Left lung (tissue), 10 donors: ENCODE data around the gene HSP90AB1. TPM values are rescaled to one million over a fixed set of nuclear protein-coding genes. Genes with fewer than 3 reads are reported as not detected.
A peak's percentile ranks its signal among the peaks of the same experiment; 100 is the strongest.
"Not testable (repeated sequence)": the region's sequence is repeated elsewhere in the genome, so short reads cannot be mapped to it uniquely, and the experiment has no call there.

Experiments used
- ATAC-seq: fragments of 200-7000 bp; cut with Tn5 transposase; one replicate; pipeline ENCODE4 v1.9.1; 2020; ENCODE audit warnings: moderate library complexity
- DNase-seq, 4 donors: peaks; one replicate each; pipeline ENCODE4 v3.0.0-alpha.2; 2013 to 2020
- H3K27ac ChIP-seq, 2 donors: fragments of 200-600 bp; sonication (generic) in 1 of 2; one replicate each; pipeline versions ENCODE4 v1.5.0 to v1.8.0; 2020 to 2021
- H3K27me3 ChIP-seq, 2 donors: fragments of 200-600 bp; sonication (generic) in 1 of 2; one replicate each; pipeline versions ENCODE4 v1.5.0 to v1.8.0; 2020 to 2021
- H3K36me3 ChIP-seq, 2 donors: fragments of 200-600 bp; sonication (generic) in 1 of 2; one replicate each; pipeline versions ENCODE4 v1.5.0 to v1.8.0; 2020 to 2021
- H3K4me1 ChIP-seq, 2 donors: fragments of 200-600 bp; one replicate each; pipeline ENCODE4 v1.8.0; 2021
- H3K4me3 ChIP-seq, 2 donors: fragments of 200-600 bp; sonication (generic) in 1 of 2; one replicate each; pipeline versions ENCODE4 v1.5.0 to v1.8.0; 2020 to 2021; ENCODE audit warnings: mild to moderate bottlenecking in 1 of 2
- H3K9me3 ChIP-seq, 2 donors: fragments of 200-600 bp; sonication (generic) in 1 of 2; one replicate each; pipeline versions ENCODE4 v1.5.0 to v1.8.0; 2020 to 2021
- CTCF ChIP-seq, 2 donors: fragments of 200-600 bp; sonication (generic) in 1 of 2; IDR thresholded peaks; one replicate each; pipeline versions ENCODE4 v1.5.0 to v1.8.0; 2021; ENCODE audit warnings: antibody characterized with exemption in 2 of 2
- intact Hi-C, 2 donors: fragments of 100-400 bp; cut with DNase I; formaldehyde crosslinking; loops; one replicate each; pipeline versions ENCODE4 v1.11.2 to v1.14.2; 2022
- polyA plus RNA-seq, 6 donors: library from polyadenylated mRNA; unstranded; fragments of 120-200 nt; gene quantifications; one replicate each; pipeline ENCODE4 v1.2.1, GENCODE V29; 2013; ENCODE audit not compliant: insufficient read length in 6 of 6
- total RNA-seq, 2 donors: library from RNA; stranded (reverse); fragmentation: NEBNext Ultra II Directional; extraction: Animal tissue kit (Norgen Biotek cat#: 25700); gene quantifications; one replicate each; pipeline ENCODE4 v1.2.1, GENCODE V29; 2021
- donor health status: DM: no; HTN: yes; CAD: no.
- donor health status: DM: no; HTN: no; CAD: no.

Gene HSP90AB1
- total and polyA plus RNA-seq, 8 donors, result 726 to 1,444 (median 1,251) TPM

GRCh38 chr6:44228433-44228832, 18.5 kb upstream of the HSP90AB1 start:
- H3K27ac ChIP-seq, result no peak overlapping the region
- intact Hi-C loops, result no loop called here
- peaks cover 8 to 36% of the 10 kb centered on the region in 2 donors for H3K4me1 ChIP-seq
- DNase-seq (no peak), ATAC-seq (no peak)
- no peak for TF ChIP-seq CTCF (IDR thresholded peaks at IDR 0.05)
- H3K9me3 ChIP-seq, result no peaks in the 10 kb centered on the region
- H3K27me3 ChIP-seq, result no peaks in the 10 kb centered on the region
- peaks cover 0 to 26% of the 10 kb centered on the region in 2 donors for H3K36me3 ChIP-seq
- H3K4me3 ChIP-seq, result no peak overlapping the region

- Histone ChIP-seq H3K4me1 (peaks cover 6 to 36% of the 10 kb centered on the region in 2 donors), H3K27ac (no peak overlapping the region), H3K27me3 (no peaks in the 10 kb centered on the region)
Measured at GRCh38 chr6:44228836-44229235, 18.1 kb upstream of the HSP90AB1 start.

GRCh38 chr6:44229376-44230033, 17.4 kb upstream of the HSP90AB1 start:
- intact Hi-C loops, result no loop called here
- Histone ChIP-seq H3K4me1 (peaks cover 2 to 36% of the 10 kb centered on the region in 2 donors), H3K4me3 (no peak overlapping the region), H3K27me3 (no peaks in the 10 kb centered on the region), H3K9me3 (no peaks in the 10 kb centered on the region), H3K27ac (no peak overlapping the region), H3K36me3 (peaks cover 0 to 26% of the 10 kb centered on the region in 2 donors)
- TF ChIP-seq CTCF (IDR thresholded peaks at IDR 0.05), result no peak
- DNase-seq, result no peak
- no peak for ATAC-seq

More at GRCh38 chr6:44228836-44229235, 18.1 kb upstream of the HSP90AB1 start:
- DNase-seq, result no peak
- no peaks in the 10 kb centered on the region for H3K9me3 ChIP-seq
- ATAC-seq, result no peak
- peaks cover 0 to 26% of the 10 kb centered on the region in 2 donors for H3K36me3 ChIP-seq
- no peak overlapping the region for H3K4me3 ChIP-seq
- intact Hi-C loops, result no loop called here
- TF ChIP-seq CTCF (IDR thresholded peaks at IDR 0.05), result no peak

GRCh38 chr6:44230034-44230675, 16.7 kb upstream of the HSP90AB1 start:
- Histone ChIP-seq H3K27ac (no peak overlapping the region), H3K36me3 (peaks cover 0 to 26% of the 10 kb centered on the region in 2 donors), H3K4me1 (peaks cover 7 to 36% of the 10 kb centered on the region in 2 donors), H3K27me3 (no peaks in the 10 kb centered on the region), H3K9me3 (no peaks in the 10 kb centered on the region), H3K4me3 (no peak overlapping the region)
- intact Hi-C loops, result no loop called here
- DNase-seq (peak in 1 of 4 donors; percentile 38), ATAC-seq (no peak)
- no peak for TF ChIP-seq CTCF (IDR thresholded peaks at IDR 0.05)

- H3K9me3 ChIP-seq, H3K4me3 ChIP-seq, H3K27me3 ChIP-seq, H3K27ac ChIP-seq, intact Hi-C loops, ATAC-seq: not testable (repeated sequence)
- Histone ChIP-seq H3K4me1 (peaks cover 7 to 42% of the 10 kb centered on the region in 2 donors), H3K36me3 (peaks cover 0 to 26% of the 10 kb centered on the region in 2 donors)
- DNase-seq, result peak in 1 of 4 donors; percentile 56
Measured at GRCh38 chr6:44231426-44231825, 15.5 kb upstream of the HSP90AB1 start.
